AG09319 (cell line): Measurements from ENCODE around the gene TOP1.

ENCODE experiments used
- DNase-seq: peaks from one replicate; pipeline ENCODE4 v3.0.0-alpha.2; 2010; ENCODE audit warnings: low read depth; ENCODE audit errors: extremely low read depth
- TF ChIP-seq, protein P1 (sequence below): IDR thresholded peaks from 2 replicates; pipeline ENCODE4 v1.5.1; 2011; ENCODE audit warnings: low read depth, mild to moderate bottlenecking, inconsistent platforms, low read length, moderate library complexity

Gene TOP1

DNA sequence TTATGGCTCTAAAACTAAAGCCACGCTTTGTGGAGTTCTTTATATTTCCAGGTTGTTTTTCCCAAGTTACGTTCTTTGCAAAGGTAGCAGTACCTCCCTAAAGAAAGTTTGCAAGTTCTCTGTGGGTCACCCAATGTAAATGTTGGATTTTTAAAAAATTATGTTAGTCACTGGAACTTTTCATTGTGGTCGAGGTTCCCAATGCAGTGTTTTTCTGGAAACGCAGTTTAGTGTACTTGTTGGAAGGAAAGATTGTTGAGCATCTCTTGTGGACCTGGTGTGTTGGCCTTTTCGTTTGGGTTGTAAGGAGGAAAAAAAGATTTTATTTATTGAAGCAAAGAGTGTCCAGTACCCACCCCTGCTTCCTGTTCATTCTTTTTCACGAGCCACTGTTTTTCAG, 1.4 kb downstream of the TOP1 start:
- TF ChIP-seq, protein P1, sequence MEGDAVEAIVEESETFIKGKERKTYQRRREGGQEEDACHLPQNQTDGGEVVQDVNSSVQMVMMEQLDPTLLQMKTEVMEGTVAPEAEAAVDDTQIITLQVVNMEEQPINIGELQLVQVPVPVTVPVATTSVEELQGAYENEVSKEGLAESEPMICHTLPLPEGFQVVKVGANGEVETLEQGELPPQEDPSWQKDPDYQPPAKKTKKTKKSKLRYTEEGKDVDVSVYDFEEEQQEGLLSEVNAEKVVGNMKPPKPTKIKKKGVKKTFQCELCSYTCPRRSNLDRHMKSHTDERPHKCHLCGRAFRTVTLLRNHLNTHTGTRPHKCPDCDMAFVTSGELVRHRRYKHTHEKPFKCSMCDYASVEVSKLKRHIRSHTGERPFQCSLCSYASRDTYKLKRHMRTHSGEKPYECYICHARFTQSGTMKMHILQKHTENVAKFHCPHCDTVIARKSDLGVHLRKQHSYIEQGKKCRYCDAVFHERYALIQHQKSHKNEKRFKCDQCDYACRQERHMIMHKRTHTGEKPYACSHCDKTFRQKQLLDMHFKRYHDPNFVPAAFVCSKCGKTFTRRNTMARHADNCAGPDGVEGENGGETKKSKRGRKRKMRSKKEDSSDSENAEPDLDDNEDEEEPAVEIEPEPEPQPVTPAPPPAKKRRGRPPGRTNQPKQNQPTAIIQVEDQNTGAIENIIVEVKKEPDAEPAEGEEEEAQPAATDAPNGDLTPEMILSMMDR = no peak
- no peak for DNase-seq

DNA sequence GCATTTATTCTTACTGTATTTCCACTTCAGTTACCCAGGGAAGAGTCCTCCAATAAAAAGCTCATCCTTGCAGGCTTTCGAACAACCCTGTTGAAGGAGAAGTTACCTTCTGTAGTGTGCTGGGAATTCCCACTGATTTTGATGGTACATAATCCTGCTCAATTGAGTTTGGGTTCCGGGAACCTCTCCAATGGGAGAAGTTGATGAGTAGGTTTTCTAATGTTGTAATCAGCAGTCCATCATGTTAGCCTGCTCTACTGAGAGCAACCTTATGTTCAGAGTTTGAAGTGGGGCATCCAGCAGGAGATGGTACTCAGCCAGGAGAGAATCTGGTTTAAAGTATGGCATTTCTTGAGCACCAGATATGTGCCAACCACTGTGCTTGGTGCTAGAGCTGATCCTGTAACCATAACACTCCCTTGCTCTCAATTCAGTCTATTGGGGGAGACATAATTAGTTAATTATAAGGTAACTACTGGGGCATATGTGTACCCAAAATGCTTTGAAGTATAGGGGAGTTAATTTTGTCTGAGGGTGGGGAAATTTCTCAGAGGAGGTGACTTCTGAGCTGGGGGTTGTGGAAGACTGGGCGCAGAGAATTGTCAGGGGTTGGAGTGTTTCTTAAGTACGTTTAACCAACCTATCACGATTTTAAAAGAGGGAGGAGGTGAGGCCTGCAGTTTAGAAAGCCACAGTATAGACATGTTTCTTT, 2.1 kb downstream of the TOP1 start:
- DNase-seq = peak; percentile 37
- TF ChIP-seq, protein P1 = no peak

DNA sequence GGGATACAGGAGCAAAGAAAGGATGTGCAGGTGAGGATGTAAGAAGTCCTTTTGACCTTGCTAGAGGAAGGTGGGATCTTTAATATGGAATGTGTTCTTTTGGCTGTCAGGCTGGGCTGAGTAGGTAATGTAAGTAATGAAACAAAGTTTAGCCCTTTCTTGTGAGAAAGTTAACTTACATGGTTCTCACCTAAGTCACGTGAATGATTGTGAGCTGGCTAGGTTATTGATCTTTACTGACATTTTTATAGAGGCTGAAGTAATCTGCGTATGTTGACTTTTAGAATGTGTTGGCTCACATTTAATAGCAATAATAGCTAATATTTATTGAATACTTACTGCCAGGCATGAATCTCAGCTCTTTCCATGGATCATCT, 2.6 kb downstream of the TOP1 start:
- DNase-seq = no peak
- TF ChIP-seq, protein P1 = no peak

DNA sequence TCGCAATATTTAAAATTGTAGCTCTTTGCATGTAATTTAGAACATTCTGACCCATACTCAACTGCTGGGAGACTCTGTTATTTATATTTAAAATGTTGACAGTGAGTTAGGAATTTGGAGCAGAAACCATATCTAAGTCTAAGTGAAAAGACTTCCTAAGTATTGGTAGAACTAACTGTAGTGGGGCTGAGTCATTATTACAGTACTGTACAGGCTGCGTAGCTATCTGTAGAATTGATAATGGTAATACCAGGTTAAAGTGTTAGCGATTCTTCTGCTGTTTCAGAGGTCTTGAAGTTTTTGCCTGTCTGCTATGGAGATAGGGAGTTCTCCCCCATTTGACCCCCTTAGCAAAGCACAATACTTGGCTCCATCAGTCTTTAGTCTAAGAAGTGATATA, 3.6 kb downstream of the TOP1 start:
- TF ChIP-seq, protein P1 = no peak
- DNase-seq = no peak

DNA sequence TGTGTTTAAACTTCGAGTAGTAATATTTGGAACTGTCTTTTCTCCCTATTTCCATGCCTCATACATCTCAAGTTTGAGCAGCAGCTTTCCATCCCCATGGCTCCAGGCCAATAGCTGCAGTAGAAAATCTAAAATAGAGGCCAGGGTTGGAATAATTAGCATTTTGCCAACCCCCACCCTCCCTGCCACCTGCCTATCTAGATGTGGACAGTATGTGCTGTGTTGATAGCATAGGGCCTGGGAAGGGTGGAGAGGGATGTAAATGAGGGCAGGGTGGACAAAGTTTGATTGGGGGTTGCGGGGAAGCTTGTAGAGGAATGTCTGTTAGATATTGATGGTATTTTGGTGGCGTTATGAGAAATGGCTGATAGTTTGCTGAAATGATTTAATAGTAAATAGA, 5.6 kb downstream of the TOP1 start:
- TF ChIP-seq, protein P1 = no peak
- no peak for DNase-seq

DNA sequence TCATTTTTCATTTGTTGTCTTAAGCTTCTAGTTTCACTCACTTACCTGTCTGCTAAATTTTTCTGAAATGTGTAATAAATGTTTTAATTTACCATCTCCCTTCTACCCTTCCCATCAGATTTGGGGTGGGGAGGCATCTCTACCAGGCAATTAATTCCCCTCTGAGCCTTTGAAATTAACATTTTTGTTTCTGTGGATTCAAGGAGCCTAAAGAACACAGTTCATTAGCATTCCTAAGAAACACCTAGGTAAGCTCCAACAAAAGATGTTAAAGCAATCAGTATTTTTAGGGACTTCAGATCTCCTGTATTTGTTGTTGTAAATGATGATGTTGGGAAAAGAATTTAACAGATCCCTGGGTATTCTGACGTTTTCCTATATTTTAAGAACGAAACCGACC, 6.6 kb downstream of the TOP1 start:
- TF ChIP-seq, protein P1 = no peak
- no peak for DNase-seq

DNA sequence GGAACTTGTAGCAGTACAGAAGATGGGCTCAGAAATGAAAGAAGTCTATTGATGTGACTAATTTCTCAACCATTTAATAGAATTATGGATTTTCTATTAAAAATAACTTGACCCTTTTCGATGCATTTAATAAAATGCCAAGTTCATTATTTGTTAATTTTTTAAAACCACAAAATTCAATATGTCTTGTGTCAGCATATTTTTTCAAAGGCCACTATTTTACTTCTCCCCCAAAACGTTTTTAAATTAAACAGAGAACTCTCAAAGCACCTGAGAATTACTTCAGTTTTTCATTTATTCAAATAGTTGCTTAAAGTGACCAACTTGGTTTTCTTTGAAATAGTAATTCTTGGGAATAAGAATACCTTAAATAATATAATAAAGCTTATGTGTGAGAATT, 8.6 kb downstream of the TOP1 start:
- TF ChIP-seq, protein P1 = no peak
- DNase-seq = no peak
